Activated CD4-positive, alpha-beta T cell treated with anti-CD3 and anti-CD28 coated beads, Interleukin-2, amount 10 ng/mL, durations not matched to agents 24 days and 14 days (primary cell): Measurements from ENCODE around the gene JAKMIP1. TPM values are rescaled to one million over a fixed set of nuclear protein-coding genes. Genes with fewer than 3 reads are reported as not detected.

Experiments used
- DNase-seq: peaks from one replicate; pipeline ENCODE4 v3.0.0; 2022
- H3K27ac Mint-ChIP-seq: one replicate; pipeline ENCODE4 v1.8.0; 2022; ENCODE audit warnings: mild to moderate bottlenecking, mixed read lengths
- H3K27me3 Mint-ChIP-seq: one replicate; pipeline ENCODE4 v1.8.0; 2022; ENCODE audit warnings: mixed read lengths
- H3K36me3 Mint-ChIP-seq: one replicate; pipeline ENCODE4 v1.8.0; 2022; ENCODE audit warnings: low read depth, mild to moderate bottlenecking, mixed read lengths
- H3K4me1 Mint-ChIP-seq: one replicate; pipeline ENCODE4 v1.8.0; 2021; ENCODE audit warnings: mixed read lengths
- H3K4me3 Mint-ChIP-seq: one replicate; pipeline ENCODE4 v1.8.0; 2022; ENCODE audit warnings: mild to moderate bottlenecking, moderate library complexity, mixed read lengths
- H3K9me3 Mint-ChIP-seq: one replicate; pipeline ENCODE4 v1.8.0; 2021; ENCODE audit warnings: mixed read lengths
- intact Hi-C: fragments of 100-400 bp; cut with micrococcal nuclease; formaldehyde crosslinking; loops from one replicate; pipeline ENCODE4 v1.15.1; 2023
- total RNA-seq: library from RNA; stranded (reverse); gene quantifications from 2 replicates; pipeline ENCODE4 v1.2.3, GENCODE V29; 2022

Gene JAKMIP1
- total RNA-seq, 1 donor from 2014 or later: 10.3 TPM

GRCh38 chr4:6044805-6045204 lies 155.5 kb downstream of the JAKMIP1 start:
- Mint-ChIP-seq H3K9me3 (no peaks in the 10 kb centered on the region), H3K27ac (no peak overlapping the region), H3K27me3 (no peaks in the 10 kb centered on the region), H3K4me3 (no peak overlapping the region), H3K4me1 (peaks cover 22% of the 10 kb centered on the region), H3K36me3 (no peaks in the 10 kb centered on the region)
- DNase-seq: no peak
- intact Hi-C loops: no loop called here

GRCh38 chr4:6044276-6044675 lies 156.1 kb downstream of the JAKMIP1 start:
- intact Hi-C loops: no loop called here
- Mint-ChIP-seq H3K36me3 (no peaks in the 10 kb centered on the region), H3K4me3 (no peak overlapping the region), H3K27me3 (no peaks in the 10 kb centered on the region), H3K27ac (no peak overlapping the region), H3K4me1 (peaks cover 22% of the 10 kb centered on the region), H3K9me3 (no peaks in the 10 kb centered on the region)
- no peak for DNase-seq

- Mint-ChIP-seq H3K27ac (no peak overlapping the region), H3K27me3 (no peaks in the 10 kb centered on the region), H3K4me1 (peaks cover 22% of the 10 kb centered on the region), H3K9me3 (no peaks in the 10 kb centered on the region), H3K4me3 (no peak overlapping the region), H3K36me3 (no peaks in the 10 kb centered on the region)
- no peak for DNase-seq
- intact Hi-C loops: no loop called here
Observed at GRCh38 chr4:6043843-6044242, 156.5 kb downstream of the JAKMIP1 start.

- intact Hi-C loops: no loop called here
- Mint-ChIP-seq H3K4me3 (no peak overlapping the region), H3K27ac (no peak overlapping the region), H3K36me3 (no peaks in the 10 kb centered on the region), H3K27me3 (no peaks in the 10 kb centered on the region), H3K4me1 (peaks cover 22% of the 10 kb centered on the region), H3K9me3 (no peaks in the 10 kb centered on the region)
- no peak for DNase-seq
Observed at GRCh38 chr4:6043188-6043587, 157.2 kb downstream of the JAKMIP1 start.

GRCh38 chr4:6042293-6043063 lies 157.9 kb downstream of the JAKMIP1 start:
- H3K27ac Mint-ChIP-seq: peak overlapping the region; percentile 45
- DNase-seq: no peak
- intact Hi-C loops: no loop called here
- H3K27me3 Mint-ChIP-seq: no peaks in the 10 kb centered on the region
- H3K4me1 Mint-ChIP-seq: peaks cover 22% of the 10 kb centered on the region
- no peak overlapping the region for H3K4me3 Mint-ChIP-seq
- H3K9me3 Mint-ChIP-seq: no peaks in the 10 kb centered on the region
- no peaks in the 10 kb centered on the region for H3K36me3 Mint-ChIP-seq

DNA sequence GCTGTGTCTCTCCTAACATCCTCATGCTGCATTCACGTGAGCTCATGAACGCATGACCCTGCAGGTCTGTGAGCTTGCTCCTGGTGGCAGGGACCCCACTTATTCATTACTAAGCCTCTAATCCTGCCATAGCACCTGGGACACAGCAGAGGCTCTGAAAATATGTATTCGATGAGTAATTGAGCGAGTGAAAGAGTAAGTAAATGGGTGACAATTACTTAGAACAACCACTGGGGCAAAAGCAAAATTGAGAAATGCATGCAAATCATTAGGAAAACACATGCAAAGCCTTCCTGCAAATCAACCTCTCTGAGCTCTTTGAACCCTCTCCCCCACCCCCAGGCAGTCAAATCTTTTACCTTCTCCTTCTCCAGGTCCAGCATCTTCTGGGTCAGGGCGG lies 158.5 kb downstream of the JAKMIP1 start:
- H3K4me1 Mint-ChIP-seq: peaks cover 22% of the 10 kb centered on the region
- intact Hi-C loops: no loop called here
- no peak overlapping the region for H3K4me3 Mint-ChIP-seq
- no peaks in the 10 kb centered on the region for H3K9me3 Mint-ChIP-seq
- peak overlapping the region; percentile 5 for H3K27ac Mint-ChIP-seq
- H3K27me3 Mint-ChIP-seq: no peaks in the 10 kb centered on the region
- H3K36me3 Mint-ChIP-seq: no peaks in the 10 kb centered on the region
- no peak for DNase-seq

DNA sequence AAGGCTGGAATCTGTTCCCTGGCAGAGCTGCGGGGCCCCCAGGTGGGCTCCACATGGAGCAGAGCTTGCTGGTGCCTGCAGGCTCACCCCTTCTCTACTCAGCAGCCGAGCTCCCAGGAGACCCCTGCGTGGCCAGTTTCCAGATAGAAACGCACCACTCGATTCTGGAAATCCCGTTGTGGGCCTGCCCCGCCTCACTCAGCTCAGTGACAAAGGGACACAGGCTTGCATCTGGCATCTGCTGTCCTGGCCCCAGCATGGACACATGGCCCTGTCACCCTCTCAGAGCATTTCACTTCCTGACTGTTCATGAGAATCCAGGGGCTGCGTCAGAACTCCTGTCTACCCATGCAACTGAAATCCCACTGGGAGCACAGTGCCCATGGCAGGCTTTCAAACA lies 161.6 kb downstream of the JAKMIP1 start:
- peaks cover 20% of the 10 kb centered on the region for H3K4me1 Mint-ChIP-seq
- no peaks in the 10 kb centered on the region for H3K9me3 Mint-ChIP-seq
- H3K36me3 Mint-ChIP-seq: no peaks in the 10 kb centered on the region
- no peak overlapping the region for H3K27ac Mint-ChIP-seq
- no peak overlapping the region for H3K4me3 Mint-ChIP-seq
- no peaks in the 10 kb centered on the region for H3K27me3 Mint-ChIP-seq
- no peak for DNase-seq
- intact Hi-C loops: no loop called here

- H3K27me3 Mint-ChIP-seq: no peaks in the 10 kb centered on the region
- intact Hi-C loops: no loop called here
- no peaks in the 10 kb centered on the region for H3K36me3 Mint-ChIP-seq
- no peak overlapping the region for H3K4me3 Mint-ChIP-seq
- no peak for DNase-seq
- H3K9me3 Mint-ChIP-seq: no peaks in the 10 kb centered on the region
- no peak overlapping the region for H3K27ac Mint-ChIP-seq
- H3K4me1 Mint-ChIP-seq: peaks cover 3% of the 10 kb centered on the region
Observed at GRCh38 chr4:6035786-6036185, 164.6 kb downstream of the JAKMIP1 start.

- intact Hi-C loops: no loop called here
Observed at GRCh38 chr4:6033381-6033780, 167.0 kb downstream of the JAKMIP1 start.

DNA sequence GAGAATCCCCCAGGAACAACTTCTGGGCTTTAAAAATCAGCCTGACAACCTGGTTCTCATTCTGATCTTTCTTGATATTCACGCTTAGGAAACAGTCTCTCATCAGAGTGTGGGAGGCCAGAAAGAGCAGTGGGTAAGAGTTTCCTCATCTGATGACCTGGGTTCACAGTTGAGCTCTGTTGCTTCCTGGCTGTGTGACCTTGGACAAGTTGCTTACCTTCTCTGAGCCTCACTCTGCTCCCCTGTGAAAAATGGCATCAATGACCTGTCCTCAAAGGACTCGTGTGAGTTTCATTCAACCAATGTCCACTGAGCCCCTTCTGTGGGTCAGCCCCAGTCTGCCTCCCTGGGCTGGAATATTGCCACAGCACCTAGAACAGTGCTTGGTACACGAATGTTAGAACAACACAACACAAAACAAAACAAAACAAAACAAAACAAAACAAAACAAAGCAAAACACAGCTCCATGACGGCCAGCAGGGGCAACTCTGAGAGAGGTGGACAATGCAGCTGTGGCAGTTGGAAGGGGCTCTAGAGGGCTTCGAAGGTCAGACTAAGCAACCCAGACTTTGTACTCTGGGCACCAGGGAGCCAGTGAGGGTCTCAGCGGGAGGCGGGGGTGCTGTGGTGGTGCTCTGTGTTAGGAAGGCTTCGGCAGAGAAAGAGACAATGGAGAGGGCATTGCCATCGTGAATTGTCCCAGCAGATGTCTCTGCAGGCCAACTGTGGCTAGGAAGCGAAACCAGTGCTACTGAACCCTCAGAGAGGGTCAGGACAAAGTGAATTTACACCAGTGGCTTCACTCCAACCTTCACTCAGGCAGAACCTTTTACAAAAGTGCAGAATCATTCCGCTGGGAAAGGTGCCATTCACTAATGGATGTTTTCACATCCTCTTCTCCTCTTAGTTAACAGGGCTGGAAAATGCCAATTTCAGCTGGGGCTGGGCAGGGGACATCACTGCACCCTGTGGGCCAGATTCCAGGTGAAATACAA lies 167.8 kb downstream of the JAKMIP1 start:
- H3K4me1 Mint-ChIP-seq: peaks cover 3% of the 10 kb centered on the region
- no peak overlapping the region for H3K4me3 Mint-ChIP-seq
- H3K9me3 Mint-ChIP-seq: no peaks in the 10 kb centered on the region
- no peak overlapping the region for H3K27ac Mint-ChIP-seq
- no peaks in the 10 kb centered on the region for H3K27me3 Mint-ChIP-seq
- no peak for DNase-seq
- H3K36me3 Mint-ChIP-seq: no peaks in the 10 kb centered on the region
- intact Hi-C loops: no loop called here

More at GRCh38 chr4:6033381-6033780, 167.0 kb downstream of the JAKMIP1 start:
- peaks cover 3% of the 10 kb centered on the region for H3K4me1 Mint-ChIP-seq
- no peak overlapping the region for H3K4me3 Mint-ChIP-seq
- no peak for DNase-seq
- H3K27me3 Mint-ChIP-seq: no peaks in the 10 kb centered on the region
- H3K9me3 Mint-ChIP-seq: no peaks in the 10 kb centered on the region
- H3K27ac Mint-ChIP-seq: no peak overlapping the region
- no peaks in the 10 kb centered on the region for H3K36me3 Mint-ChIP-seq

- H3K4me3 Mint-ChIP-seq: no peak overlapping the region
- intact Hi-C loops: no loop called here
- H3K27me3 Mint-ChIP-seq: no peaks in the 10 kb centered on the region
- H3K4me1 Mint-ChIP-seq: peaks cover 3% of the 10 kb centered on the region
- no peak for DNase-seq
- no peak overlapping the region for H3K27ac Mint-ChIP-seq
- no peaks in the 10 kb centered on the region for H3K36me3 Mint-ChIP-seq
- no peaks in the 10 kb centered on the region for H3K9me3 Mint-ChIP-seq
Observed at GRCh38 chr4:6031846-6032245, 168.5 kb downstream of the JAKMIP1 start.

DNA sequence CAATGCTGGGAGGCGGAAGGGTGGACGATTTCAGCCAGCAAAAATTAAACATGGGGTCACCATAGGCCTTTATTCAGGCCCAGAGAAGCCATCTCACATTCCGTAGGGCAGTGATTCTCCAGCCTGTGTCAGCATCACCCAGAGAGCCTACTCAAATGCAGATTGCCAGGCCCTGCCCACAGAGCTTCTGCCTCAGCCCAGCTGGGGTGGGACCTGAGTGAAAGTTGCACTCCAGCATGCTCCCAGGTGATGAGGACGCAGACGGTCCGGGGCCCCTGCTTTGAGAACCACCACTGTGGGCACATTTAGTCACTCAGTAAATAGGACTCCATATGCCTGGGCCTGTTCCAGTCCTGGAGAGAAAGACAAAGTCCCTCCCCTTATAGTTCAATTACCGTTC lies 169.7 kb downstream of the JAKMIP1 start:
- no peaks in the 10 kb centered on the region for H3K27me3 Mint-ChIP-seq
- H3K27ac Mint-ChIP-seq: no peak overlapping the region
- H3K4me3 Mint-ChIP-seq: no peak overlapping the region
- no peaks in the 10 kb centered on the region for H3K36me3 Mint-ChIP-seq
- no peak for DNase-seq
- intact Hi-C loops: no loop called here
- no peaks in the 10 kb centered on the region for H3K9me3 Mint-ChIP-seq
- peaks cover 3% of the 10 kb centered on the region for H3K4me1 Mint-ChIP-seq

DNA sequence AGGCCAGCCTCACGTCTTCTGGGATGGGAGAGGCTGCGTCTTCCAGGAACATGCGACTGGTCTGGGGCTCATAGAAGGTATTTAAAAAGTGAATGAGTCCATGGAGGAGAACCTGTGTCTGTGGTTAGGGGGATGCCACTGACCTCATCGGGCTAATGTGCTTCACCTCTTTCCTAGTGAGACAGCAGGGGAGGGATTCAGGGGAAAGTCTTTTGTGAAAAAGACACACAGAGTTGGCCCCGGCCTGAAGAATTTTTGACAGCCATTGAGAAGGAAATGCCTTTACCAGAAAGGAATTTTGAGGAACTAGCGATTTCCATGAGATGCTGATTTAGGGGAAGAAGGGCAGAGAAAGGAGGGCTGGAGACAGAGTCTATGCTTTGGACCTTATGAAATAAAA lies 171.1 kb downstream of the JAKMIP1 start:
- Mint-ChIP-seq H3K4me3 (no peak overlapping the region), H3K36me3 (no peaks in the 10 kb centered on the region), H3K9me3 (no peaks in the 10 kb centered on the region), H3K27ac (no peak overlapping the region), H3K4me1 (peaks cover 3% of the 10 kb centered on the region), H3K27me3 (no peaks in the 10 kb centered on the region)
- intact Hi-C loops: no loop called here
- no peak for DNase-seq

GRCh38 chr4:6028168-6028567 lies 172.2 kb downstream of the JAKMIP1 start:
- DNase-seq: no peak
- H3K27ac Mint-ChIP-seq: no peak overlapping the region
- H3K4me1 Mint-ChIP-seq: peaks cover 3% of the 10 kb centered on the region
- H3K9me3 Mint-ChIP-seq: no peaks in the 10 kb centered on the region
- no peaks in the 10 kb centered on the region for H3K36me3 Mint-ChIP-seq
- no peaks in the 10 kb centered on the region for H3K27me3 Mint-ChIP-seq
- intact Hi-C loops: no loop called here
- H3K4me3 Mint-ChIP-seq: no peak overlapping the region
